Hematopoietic multipotent progenitor cell treated with erythropoietin and hydrocortisone succinate and interleukin-3 and kit ligand, for 4 days (in vitro differentiated cells): ENCODE results near the gene TNFRSF1B.
A peak's percentile ranks its signal among the peaks of the same experiment; 100 is the strongest.

Experiments
- DNase-seq: peaks from one replicate; pipeline ENCODE4 v3.0.0-alpha.2; 2015

TNFRSF1B gene

DNA sequence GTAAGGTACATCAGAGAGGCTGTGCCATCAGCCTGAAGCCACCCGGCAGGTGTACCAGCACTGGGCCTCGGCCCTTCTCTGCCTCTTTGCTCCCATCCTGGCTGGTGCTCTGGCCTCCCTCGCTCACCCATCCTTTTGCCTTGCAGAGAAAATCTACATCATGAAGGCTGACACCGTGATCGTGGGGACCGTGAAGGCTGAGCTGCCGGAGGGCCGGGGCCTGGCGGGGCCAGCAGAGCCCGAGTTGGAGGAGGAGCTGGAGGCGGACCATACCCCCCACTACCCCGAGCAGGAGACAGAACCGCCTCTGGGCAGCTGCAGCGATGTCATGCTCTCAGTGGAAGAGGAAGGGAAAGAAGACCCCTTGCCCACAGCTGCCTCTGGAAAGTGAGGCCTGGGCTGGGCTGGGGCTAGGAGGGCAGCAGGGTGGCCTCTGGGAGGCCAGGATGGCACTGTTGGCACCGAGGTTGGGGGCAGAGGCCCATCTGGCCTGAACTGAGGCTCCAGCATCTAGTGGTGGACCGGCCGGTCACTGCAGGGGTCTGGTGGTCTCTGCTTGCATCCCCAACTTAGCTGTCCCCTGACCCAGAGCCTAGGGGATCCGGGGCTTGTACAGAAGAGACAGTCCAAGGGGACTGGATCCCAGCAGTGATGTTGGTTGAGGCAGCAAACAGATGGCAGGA lies 24.5 kb upstream of the TNFRSF1B start:
- DNase-seq = no peak

DNA sequence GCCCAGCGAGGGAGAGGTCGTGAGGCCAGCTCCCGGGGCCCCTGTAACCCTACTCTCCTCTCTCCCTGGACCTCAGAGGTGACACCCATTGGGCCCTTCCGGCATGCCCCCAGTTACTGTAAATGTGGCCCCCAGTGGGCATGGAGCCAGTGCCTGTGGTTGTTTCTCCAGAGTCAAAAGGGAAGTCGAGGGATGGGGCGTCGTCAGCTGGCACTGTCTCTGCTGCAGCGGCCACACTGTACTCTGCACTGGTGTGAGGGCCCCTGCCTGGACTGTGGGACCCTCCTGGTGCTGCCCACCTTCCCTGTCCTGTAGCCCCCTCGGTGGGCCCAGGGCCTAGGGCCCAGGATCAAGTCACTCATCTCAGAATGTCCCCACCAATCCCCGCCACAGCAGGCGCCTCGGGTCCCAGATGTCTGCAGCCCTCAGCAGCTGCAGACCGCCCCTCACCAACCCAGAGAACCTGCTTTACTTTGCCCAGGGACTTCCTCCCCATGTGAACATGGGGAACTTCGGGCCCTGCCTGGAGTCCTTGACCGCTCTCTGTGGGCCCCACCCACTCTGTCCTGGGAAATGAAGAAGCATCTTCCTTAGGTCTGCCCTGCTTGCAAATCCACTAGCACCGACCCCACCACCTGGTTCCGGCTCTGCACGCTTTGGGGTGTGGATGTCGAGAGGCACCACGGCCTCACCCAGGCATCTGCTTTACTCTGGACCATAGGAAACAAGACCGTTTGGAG lies 23.7 kb upstream of the TNFRSF1B start:
- peak; percentile 65 for DNase-seq

DNA sequence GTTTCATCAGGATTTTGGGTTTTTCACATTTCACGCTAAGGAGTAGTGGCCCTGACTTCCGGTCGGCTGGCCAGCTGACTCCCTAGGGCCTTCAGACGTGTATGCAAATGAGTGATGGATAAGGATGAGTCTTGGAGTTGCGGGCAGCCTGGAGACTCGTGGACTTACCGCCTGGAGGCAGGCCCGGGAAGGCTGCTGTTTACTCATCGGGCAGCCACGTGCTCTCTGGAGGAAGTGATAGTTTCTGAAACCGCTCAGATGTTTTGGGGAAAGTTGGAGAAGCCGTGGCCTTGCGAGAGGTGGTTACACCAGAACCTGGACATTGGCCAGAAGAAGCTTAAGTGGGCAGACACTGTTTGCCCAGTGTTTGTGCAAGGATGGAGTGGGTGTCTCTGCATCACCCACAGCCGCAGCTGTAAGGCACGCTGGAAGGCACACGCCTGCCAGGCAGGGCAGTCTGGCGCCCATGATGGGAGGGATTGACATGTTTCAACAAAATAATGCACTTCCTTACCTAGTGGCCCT lies 23.1 kb upstream of the TNFRSF1B start:
- DNase-seq = peak; percentile 66

DNA sequence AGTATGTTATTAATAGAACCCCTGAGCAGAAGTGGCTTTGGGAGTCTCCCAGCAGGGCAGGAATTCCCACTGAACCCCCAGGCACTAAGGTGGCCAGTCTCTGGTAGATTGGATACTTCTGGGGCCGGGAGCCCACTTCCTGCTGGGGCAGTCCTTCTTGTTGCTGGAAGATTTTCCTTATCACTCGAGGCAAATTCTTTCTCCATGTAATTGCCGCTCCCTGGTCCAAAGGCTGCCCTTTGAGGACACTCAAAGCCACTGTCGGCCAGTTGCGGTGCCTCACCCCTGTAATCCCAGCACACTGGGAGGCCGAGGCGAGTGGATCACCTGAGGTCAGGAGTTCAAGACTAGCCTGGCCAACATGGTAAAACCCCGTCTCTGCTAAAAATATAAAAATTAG lies 22.6 kb upstream of the TNFRSF1B start:
- no peak for DNase-seq

- no peak for DNase-seq
Observed at GRCh38 chr1:12144969-12145368, 21.8 kb upstream of the TNFRSF1B start.

DNA sequence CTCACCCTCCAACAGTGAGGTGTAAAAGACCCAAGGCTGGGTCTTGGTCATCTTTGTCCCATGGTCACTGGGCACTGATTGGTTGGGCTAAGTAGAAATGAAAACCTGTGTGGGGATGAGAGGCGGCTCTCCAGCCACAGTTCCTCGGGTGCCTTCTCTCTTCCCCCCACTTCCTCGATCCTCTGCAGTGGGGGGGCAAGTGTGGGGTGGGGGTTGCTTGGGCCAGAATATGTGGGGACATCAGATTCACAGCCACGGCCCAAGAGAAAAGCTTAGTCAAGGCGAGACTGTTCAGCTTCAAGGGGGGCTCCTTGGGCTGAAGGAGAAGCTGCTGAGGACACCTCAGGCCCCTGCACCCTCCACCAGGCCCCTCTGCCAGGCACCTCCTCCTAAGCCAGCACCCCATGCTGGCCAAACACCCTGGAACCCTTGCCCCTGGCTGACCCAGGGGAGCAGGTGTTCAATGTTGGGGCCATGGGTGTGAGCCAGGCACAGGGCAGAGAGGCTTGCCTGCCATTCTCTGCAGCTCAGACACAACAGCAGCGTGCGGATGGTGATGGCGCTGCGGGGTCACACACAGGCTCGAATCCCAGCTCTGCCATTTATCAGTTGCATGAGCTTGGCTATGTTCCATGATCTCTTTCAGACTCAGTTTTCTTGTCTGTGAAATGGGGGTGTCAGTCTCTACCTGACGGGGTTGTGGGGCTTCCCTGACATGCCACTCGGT lies 21.0 kb upstream of the TNFRSF1B start:
- no peak for DNase-seq

- no peak for DNase-seq
Observed at GRCh38 chr1:12146343-12147112, 20.3 kb upstream of the TNFRSF1B start.

GRCh38 chr1:12147201-12147701 lies 19.5 kb upstream of the TNFRSF1B start:
- peak; percentile 28 for DNase-seq

DNA sequence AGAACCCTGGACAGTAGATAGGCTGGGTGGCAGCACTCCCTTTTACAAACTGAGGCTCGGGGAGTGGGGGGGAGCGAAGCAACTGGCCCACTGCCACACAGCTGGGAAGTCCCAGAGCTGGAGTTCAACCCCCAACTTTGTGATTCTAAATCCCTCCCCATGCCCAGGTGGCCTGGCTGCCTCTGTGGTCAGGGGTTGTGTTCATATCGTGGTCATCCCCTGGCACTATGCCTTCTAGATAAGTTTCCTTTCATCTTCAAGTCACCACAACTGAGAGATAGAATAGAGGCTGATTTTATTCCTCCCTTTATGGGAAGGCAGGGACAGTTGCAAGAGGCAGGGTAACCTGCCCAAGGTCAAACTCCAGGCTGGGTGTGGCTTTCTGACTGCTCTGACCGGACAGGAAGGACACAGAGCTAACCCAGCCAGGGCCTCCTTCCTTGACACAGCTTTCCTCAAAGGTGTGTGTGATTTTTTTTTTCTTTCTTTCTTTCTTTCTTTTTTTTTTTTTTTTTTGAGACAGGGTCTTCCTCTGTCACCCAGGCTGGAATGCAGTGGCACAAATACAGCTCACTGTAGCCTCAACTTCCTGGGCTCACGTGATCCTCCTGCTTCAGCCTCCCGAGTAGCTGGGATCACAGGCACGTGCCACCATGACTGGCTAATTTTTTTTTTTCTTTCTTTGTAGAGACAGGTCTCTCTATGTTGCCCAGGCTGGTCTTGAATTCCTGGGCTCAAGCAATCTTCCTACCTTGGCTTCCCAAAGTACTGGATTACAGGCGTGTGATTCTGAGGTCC lies 18.4 kb upstream of the TNFRSF1B start:
- peak; percentile 70 for DNase-seq

DNA sequence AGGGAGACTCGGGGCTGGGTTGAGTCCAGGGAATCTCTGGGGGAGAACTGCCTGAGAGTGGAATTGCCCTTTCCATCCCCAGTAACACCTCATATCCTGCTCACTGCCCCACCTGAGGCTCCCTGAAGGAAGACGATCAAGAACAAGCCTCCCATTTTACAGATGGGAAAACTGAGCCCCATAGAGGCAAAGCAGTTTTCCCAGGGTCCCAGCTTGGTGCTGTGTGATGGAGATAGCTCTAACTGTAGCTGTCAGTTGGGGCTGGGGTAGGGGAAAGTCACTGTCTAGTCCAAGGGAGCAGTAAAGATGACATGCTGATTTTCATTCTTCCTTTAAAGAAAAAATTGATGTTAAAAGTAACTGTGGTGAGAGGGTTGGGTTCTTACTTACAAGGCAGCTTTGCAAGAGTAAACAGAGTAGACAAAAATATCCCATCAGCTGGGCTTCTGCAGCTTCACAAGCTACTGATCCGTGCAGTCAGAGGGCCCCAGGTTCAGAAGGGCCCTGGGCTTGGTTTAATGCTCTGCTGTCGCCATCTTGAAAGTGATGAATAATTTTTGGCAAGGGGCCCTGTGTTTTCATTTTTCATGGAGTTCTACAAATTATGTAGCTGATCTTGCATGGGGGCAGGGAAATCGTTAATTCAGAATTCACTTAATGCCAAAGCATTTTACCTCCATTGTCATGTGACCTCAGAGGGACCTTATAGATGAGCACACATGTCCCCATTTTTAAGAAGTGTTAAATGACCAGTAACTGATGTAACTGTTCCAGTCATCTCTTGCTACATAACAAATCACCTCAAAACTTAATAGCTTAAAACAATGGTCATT lies 17.6 kb upstream of the TNFRSF1B start:
- DNase-seq = no peak

DNA sequence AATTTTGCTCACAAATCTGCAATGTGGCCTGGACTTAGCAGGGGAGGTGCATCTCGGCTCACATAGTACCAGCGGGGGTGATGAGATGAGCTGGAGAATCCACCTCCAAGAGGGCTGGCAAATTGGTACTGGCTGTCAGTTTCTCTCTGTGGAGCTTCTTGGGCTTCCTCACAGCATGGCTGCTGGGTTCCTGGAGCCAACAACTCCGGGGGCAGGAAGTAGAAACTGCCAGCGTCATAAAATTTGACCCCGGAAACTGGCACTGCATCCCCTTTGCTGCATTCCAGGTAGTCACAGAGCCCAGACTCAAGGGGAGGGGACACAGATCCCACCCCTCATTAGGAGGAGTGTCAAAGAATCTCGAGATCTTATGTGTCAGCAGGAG lies 17.0 kb upstream of the TNFRSF1B start:
- DNase-seq = no peak

- peak; percentile 66 for DNase-seq
Observed at GRCh38 chr1:12150456-12151200, 16.2 kb upstream of the TNFRSF1B start.

GRCh38 chr1:12151465-12151864 lies 15.3 kb upstream of the TNFRSF1B start:
- DNase-seq = no peak

GRCh38 chr1:12152113-12152891 lies 14.5 kb upstream of the TNFRSF1B start:
- DNase-seq = no peak

DNA sequence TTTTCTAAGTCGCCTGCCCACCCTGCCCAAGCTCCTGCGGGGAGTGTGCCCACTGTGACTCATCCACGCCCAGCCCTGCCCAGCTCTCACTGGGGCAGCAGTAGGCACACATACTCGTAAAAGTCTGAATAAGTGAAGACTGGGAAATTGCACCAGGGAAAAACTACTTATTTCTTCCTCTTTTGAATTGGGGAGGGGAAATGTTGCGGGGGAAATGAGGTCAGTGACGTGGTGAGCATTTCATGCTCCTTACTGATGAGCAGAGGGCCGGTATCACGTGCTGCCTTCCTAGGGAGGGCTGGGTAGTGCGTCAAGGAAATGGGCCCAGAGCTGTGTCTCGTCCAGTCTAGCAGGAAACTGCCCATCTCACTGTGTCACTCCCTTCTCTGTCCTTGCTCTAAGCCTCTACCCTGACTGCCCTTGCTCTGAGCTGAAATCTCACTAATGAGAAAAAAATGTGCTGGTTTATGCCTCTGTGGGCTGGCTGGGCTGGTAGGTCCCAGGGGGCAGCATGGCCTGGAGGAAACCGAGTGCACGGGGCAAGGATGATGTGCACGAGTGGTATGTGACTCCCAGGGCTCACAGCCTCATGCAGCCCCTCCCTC lies 13.5 kb upstream of the TNFRSF1B start:
- DNase-seq = peak; percentile 72

- no peak for DNase-seq
Observed at GRCh38 chr1:12155328-12155727, 11.5 kb upstream of the TNFRSF1B start.

- peak; percentile 77 for DNase-seq
Observed at GRCh38 chr1:12157366-12158231, 9.2 kb upstream of the TNFRSF1B start.
